Measurements from ENCODE around the gene SUGCT. TPM values are rescaled to one million over a fixed set of nuclear protein-coding genes. Genes with fewer than 3 reads are reported as not detected.
A peak's percentile ranks its signal among the peaks of the same experiment; 100 is the strongest.

Gene SUGCT
- total RNA-seq, 2 experiments from 2014 or later, result 0.81 to 1.2 TPM

GRCh38 chr7:40315277-40315676 is 180.5 kb downstream of the SUGCT start:
- intact Hi-C loops (cut with micrococcal nuclease), result no loop called here
- Mint-ChIP-seq H3K27ac (no peak overlapping the region), H3K9me3 (no peaks in the 10 kb centered on the region), H3K4me1 (ENCODE audit: low read depth) (peaks cover 9% of the 10 kb centered on the region), H3K27me3 (ENCODE audit: low read depth) (no peaks in the 10 kb centered on the region), H3K4me3 (no peak overlapping the region), H3K36me3 (ENCODE audit: low read depth) (no peaks in the 10 kb centered on the region)
- CTCF ChIA-PET, result interaction anchor here (0.8 kb wide), 1 partner anchor 11 kb away, joined by 3 read pairs; no protein-coding TSS in a partner anchor
- no peak for DNase-seq

- Mint-ChIP-seq H3K9me3 (no peaks in the 10 kb centered on the region), H3K36me3 (ENCODE audit: low read depth) (no peaks in the 10 kb centered on the region), H3K27me3 (ENCODE audit: low read depth) (no peaks in the 10 kb centered on the region), H3K4me3 (no peak overlapping the region), H3K27ac (no peak overlapping the region), H3K4me1 (ENCODE audit: low read depth) (peaks cover 4% of the 10 kb centered on the region)
- intact Hi-C loops (cut with micrococcal nuclease), result no loop called here
- DNase-seq, result no peak
- CTCF ChIA-PET, result interaction anchor here (1.0 kb wide), 1 partner anchor 15 kb away, joined by 4 read pairs; no protein-coding TSS in a partner anchor
Observed at GRCh38 chr7:40316176-40316575, 181.4 kb downstream of the SUGCT start.

GRCh38 chr7:40324914-40325313 is 190.1 kb downstream of the SUGCT start:
- Mint-ChIP-seq H3K36me3 (ENCODE audit: low read depth) (no peaks in the 10 kb centered on the region), H3K9me3 (no peaks in the 10 kb centered on the region), H3K27me3 (ENCODE audit: low read depth) (no peaks in the 10 kb centered on the region), H3K4me1 (ENCODE audit: low read depth) (no peaks in the 10 kb centered on the region), H3K27ac (no peak overlapping the region), H3K4me3 (no peak overlapping the region)
- DNase-seq, result no peak
- intact Hi-C loops (cut with micrococcal nuclease), result loop anchor here (5.0 kb wide), 1 partner anchor 1387 kb away; no protein-coding TSS in a partner anchor
- CTCF ChIA-PET, result interaction anchor here (0.6 to 0.7 kb wide), 2 partner anchors 180 to 1084 kb away, joined by 3 to 4 read pairs; no protein-coding TSS in a partner anchor

GRCh38 chr7:40327113-40327512 is 192.3 kb downstream of the SUGCT start:
- intact Hi-C loops (cut with micrococcal nuclease), result loop anchor here (5.0 kb wide), 1 partner anchor 1385 kb away; no protein-coding TSS in a partner anchor
- DNase-seq, result no peak
- Mint-ChIP-seq H3K27ac (no peak overlapping the region), H3K9me3 (no peaks in the 10 kb centered on the region), H3K4me1 (ENCODE audit: low read depth) (no peaks in the 10 kb centered on the region), H3K27me3 (ENCODE audit: low read depth) (no peaks in the 10 kb centered on the region), H3K4me3 (no peak overlapping the region), H3K36me3 (ENCODE audit: low read depth) (no peaks in the 10 kb centered on the region)
- CTCF ChIA-PET, result interaction anchor here (1.0 kb wide), 1 partner anchor 677 kb away, joined by 4 read pairs; no protein-coding TSS in a partner anchor

GRCh38 chr7:40327873-40328272 is 193.1 kb downstream of the SUGCT start:
- Mint-ChIP-seq H3K9me3 (no peaks in the 10 kb centered on the region), H3K4me1 (ENCODE audit: low read depth) (no peaks in the 10 kb centered on the region), H3K36me3 (ENCODE audit: low read depth) (no peaks in the 10 kb centered on the region), H3K27ac (no peak overlapping the region), H3K4me3 (no peak overlapping the region), H3K27me3 (ENCODE audit: low read depth) (no peaks in the 10 kb centered on the region)
- no peak for DNase-seq
- intact Hi-C loops (cut with micrococcal nuclease), result loop anchor here (2.0 to 5.0 kb wide), 2 partner anchors 95 to 1384 kb away; no protein-coding TSS in a partner anchor
- CTCF ChIA-PET, result interaction anchor here (1.6 kb wide), 1 partner anchor 94 kb away, joined by 7 read pairs; no protein-coding TSS in a partner anchor

- H3K27ac Mint-ChIP-seq, result no peak overlapping the region
Observed at GRCh38 chr7:40329601-40330153, 194.9 kb downstream of the SUGCT start.

GRCh38 chr7:40330408-40330807 is 195.6 kb downstream of the SUGCT start:
- CTCF ChIA-PET, result interaction anchor here (0.7 to 2.3 kb wide), 5 partner anchors 9 to 1375 kb away, joined by 3 to 7 read pairs (median 4); no protein-coding TSS in a partner anchor
- no peak for DNase-seq
- Mint-ChIP-seq H3K27ac (no peak overlapping the region), H3K4me1 (ENCODE audit: low read depth) (no peaks in the 10 kb centered on the region), H3K27me3 (ENCODE audit: low read depth) (no peaks in the 10 kb centered on the region), H3K9me3 (no peaks in the 10 kb centered on the region), H3K4me3 (no peak overlapping the region), H3K36me3 (ENCODE audit: low read depth) (no peaks in the 10 kb centered on the region)
- intact Hi-C loops (cut with micrococcal nuclease), result no loop called here

More at GRCh38 chr7:40329601-40330153, 194.9 kb downstream of the SUGCT start:
- no peaks in the 10 kb centered on the region for H3K27me3 Mint-ChIP-seq (ENCODE audit: low read depth)
- intact Hi-C loops (cut with micrococcal nuclease), result loop anchor here (1.0 to 5.0 kb wide), 5 partner anchors 97 to 1383 kb away; no protein-coding TSS in a partner anchor
- CTCF ChIA-PET, result interaction anchor here (0.6 to 2.3 kb wide), 6 partner anchors 10 to 1375 kb away, joined by 3 to 7 read pairs (median 4); no protein-coding TSS in a partner anchor
- H3K36me3 Mint-ChIP-seq (ENCODE audit: low read depth), result no peaks in the 10 kb centered on the region
- no peaks in the 10 kb centered on the region for H3K9me3 Mint-ChIP-seq
- DNase-seq, result no peak
- no peak overlapping the region for H3K4me3 Mint-ChIP-seq
- H3K4me1 Mint-ChIP-seq (ENCODE audit: low read depth), result no peaks in the 10 kb centered on the region

- DNase-seq, result no peak
- intact Hi-C loops (cut with micrococcal nuclease), result no loop called here
- Mint-ChIP-seq H3K9me3 (peaks cover 1% of the 10 kb centered on the region), H3K4me1 (ENCODE audit: low read depth) (no peaks in the 10 kb centered on the region), H3K36me3 (ENCODE audit: low read depth) (no peaks in the 10 kb centered on the region), H3K27me3 (ENCODE audit: low read depth) (no peaks in the 10 kb centered on the region), H3K4me3 (no peak overlapping the region), H3K27ac (no peak overlapping the region)
- CTCF ChIA-PET, result interaction anchor here (0.7 to 2.3 kb wide), 4 partner anchors 15 to 1373 kb away, joined by 3 to 7 read pairs (median 4); no protein-coding TSS in a partner anchor
Observed at GRCh38 chr7:40331915-40332314, 197.1 kb downstream of the SUGCT start.

- no peaks in the 10 kb centered on the region for H3K4me1 Mint-ChIP-seq (ENCODE audit: low read depth)
- no peak overlapping the region for H3K27ac Mint-ChIP-seq
- no peaks in the 10 kb centered on the region for H3K36me3 Mint-ChIP-seq (ENCODE audit: low read depth)
- no peak for DNase-seq
- H3K4me3 Mint-ChIP-seq, result no peak overlapping the region
- H3K27me3 Mint-ChIP-seq (ENCODE audit: low read depth), result no peaks in the 10 kb centered on the region
- CTCF ChIA-PET, result no interaction called here
- intact Hi-C loops (cut with micrococcal nuclease), result no loop called here
- H3K9me3 Mint-ChIP-seq, result peaks cover 5% of the 10 kb centered on the region
Observed at GRCh38 chr7:40332516-40332915, 197.7 kb downstream of the SUGCT start.

GRCh38 chr7:40341836-40342235 is 207.0 kb downstream of the SUGCT start:
- H3K36me3 Mint-ChIP-seq (ENCODE audit: low read depth), result no peaks in the 10 kb centered on the region
- peaks cover 2% of the 10 kb centered on the region for H3K4me1 Mint-ChIP-seq (ENCODE audit: low read depth)
- no peaks in the 10 kb centered on the region for H3K27me3 Mint-ChIP-seq (ENCODE audit: low read depth)
- peaks cover 5% of the 10 kb centered on the region for H3K9me3 Mint-ChIP-seq
- intact Hi-C loops (cut with micrococcal nuclease), result no loop called here
- CTCF ChIA-PET, result interaction anchor here (0.7 to 1.1 kb wide), 2 partner anchors 12 to 241 kb away, joined by 3 to 5 read pairs; no protein-coding TSS in a partner anchor
- peak; percentile 5 for DNase-seq
- no peak overlapping the region for H3K4me3 Mint-ChIP-seq
- H3K27ac Mint-ChIP-seq, result no peak overlapping the region

GRCh38 chr7:40346554-40346953 is 211.7 kb downstream of the SUGCT start:
- no peak for DNase-seq
- Mint-ChIP-seq H3K4me3 (no peak overlapping the region), H3K27ac (no peak overlapping the region), H3K27me3 (ENCODE audit: low read depth) (no peaks in the 10 kb centered on the region), H3K9me3 (no peaks in the 10 kb centered on the region), H3K4me1 (ENCODE audit: low read depth) (peaks cover under 1% of the 10 kb centered on the region), H3K36me3 (ENCODE audit: low read depth) (no peaks in the 10 kb centered on the region)
- intact Hi-C loops (cut with micrococcal nuclease), result no loop called here
- CTCF ChIA-PET, result no interaction called here

GRCh38 chr7:40348126-40348728 is 213.4 kb downstream of the SUGCT start:
- Mint-ChIP-seq H3K9me3 (no peaks in the 10 kb centered on the region), H3K27ac (no peak overlapping the region), H3K4me1 (ENCODE audit: low read depth) (no peaks in the 10 kb centered on the region), H3K36me3 (ENCODE audit: low read depth) (no peaks in the 10 kb centered on the region), H3K4me3 (no peak overlapping the region), H3K27me3 (ENCODE audit: low read depth) (no peaks in the 10 kb centered on the region)
- intact Hi-C loops (cut with micrococcal nuclease), result no loop called here
- CTCF ChIA-PET, result no interaction called here
- DNase-seq, result no peak

All from activated naive CD4-positive, alpha-beta T cell treated with anti-CD3 and anti-CD28 coated beads for 36 hours (primary cell).